HL-60 (cell line): Measurements from ENCODE around the gene NOS3.

Experiments used
- CTCF ChIP-seq: IDR thresholded peaks from one replicate; pipeline ENCODE4 v1.5.1; 2011; ENCODE audit warnings: low read length, control low read depth, inconsistent platforms; ENCODE audit not compliant: insufficient read depth
- TF ChIP-seq, protein P1 (sequence below): IDR thresholded peaks from 2 replicates; pipeline ENCODE4 v1.6.1; 2012; ENCODE audit warnings: low read depth; ENCODE audit not compliant: insufficient replicate concordance

- no peak for TF ChIP-seq CTCF
- TF ChIP-seq, protein P1, sequence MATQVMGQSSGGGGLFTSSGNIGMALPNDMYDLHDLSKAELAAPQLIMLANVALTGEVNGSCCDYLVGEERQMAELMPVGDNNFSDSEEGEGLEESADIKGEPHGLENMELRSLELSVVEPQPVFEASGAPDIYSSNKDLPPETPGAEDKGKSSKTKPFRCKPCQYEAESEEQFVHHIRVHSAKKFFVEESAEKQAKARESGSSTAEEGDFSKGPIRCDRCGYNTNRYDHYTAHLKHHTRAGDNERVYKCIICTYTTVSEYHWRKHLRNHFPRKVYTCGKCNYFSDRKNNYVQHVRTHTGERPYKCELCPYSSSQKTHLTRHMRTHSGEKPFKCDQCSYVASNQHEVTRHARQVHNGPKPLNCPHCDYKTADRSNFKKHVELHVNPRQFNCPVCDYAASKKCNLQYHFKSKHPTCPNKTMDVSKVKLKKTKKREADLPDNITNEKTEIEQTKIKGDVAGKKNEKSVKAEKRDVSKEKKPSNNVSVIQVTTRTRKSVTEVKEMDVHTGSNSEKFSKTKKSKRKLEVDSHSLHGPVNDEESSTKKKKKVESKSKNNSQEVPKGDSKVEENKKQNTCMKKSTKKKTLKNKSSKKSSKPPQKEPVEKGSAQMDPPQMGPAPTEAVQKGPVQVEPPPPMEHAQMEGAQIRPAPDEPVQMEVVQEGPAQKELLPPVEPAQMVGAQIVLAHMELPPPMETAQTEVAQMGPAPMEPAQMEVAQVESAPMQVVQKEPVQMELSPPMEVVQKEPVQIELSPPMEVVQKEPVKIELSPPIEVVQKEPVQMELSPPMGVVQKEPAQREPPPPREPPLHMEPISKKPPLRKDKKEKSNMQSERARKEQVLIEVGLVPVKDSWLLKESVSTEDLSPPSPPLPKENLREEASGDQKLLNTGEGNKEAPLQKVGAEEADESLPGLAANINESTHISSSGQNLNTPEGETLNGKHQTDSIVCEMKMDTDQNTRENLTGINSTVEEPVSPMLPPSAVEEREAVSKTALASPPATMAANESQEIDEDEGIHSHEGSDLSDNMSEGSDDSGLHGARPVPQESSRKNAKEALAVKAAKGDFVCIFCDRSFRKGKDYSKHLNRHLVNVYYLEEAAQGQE = no peak
These were observed 33.7 kb downstream of the NOS3 start, which contains the start of gene ATG9B for GRCh38 chr7:151024435-151025056.
